B cell (primary cell): ENCODE measurements around the gene TSPAN5.

Experiments
- EZH2 ChIP-seq: IDR thresholded peaks from 2 replicates; pipeline ENCODE4 v1.6.1; 2012; ENCODE audit warnings: borderline replicate concordance, low read depth, mild to moderate bottlenecking, moderate library complexity, low read length; ENCODE audit not compliant: insufficient read depth, poor library complexity, severe bottlenecking
- TF ChIP-seq, protein P1 (sequence below): fragments of 200-600 bp; IDR thresholded peaks from one replicate; pipeline ENCODE4 v1.8.0; 2022; ENCODE audit warnings: antibody characterized with exemption, mild to moderate bottlenecking

- TF ChIP-seq EZH2 = no peak
- TF ChIP-seq, protein P1, sequence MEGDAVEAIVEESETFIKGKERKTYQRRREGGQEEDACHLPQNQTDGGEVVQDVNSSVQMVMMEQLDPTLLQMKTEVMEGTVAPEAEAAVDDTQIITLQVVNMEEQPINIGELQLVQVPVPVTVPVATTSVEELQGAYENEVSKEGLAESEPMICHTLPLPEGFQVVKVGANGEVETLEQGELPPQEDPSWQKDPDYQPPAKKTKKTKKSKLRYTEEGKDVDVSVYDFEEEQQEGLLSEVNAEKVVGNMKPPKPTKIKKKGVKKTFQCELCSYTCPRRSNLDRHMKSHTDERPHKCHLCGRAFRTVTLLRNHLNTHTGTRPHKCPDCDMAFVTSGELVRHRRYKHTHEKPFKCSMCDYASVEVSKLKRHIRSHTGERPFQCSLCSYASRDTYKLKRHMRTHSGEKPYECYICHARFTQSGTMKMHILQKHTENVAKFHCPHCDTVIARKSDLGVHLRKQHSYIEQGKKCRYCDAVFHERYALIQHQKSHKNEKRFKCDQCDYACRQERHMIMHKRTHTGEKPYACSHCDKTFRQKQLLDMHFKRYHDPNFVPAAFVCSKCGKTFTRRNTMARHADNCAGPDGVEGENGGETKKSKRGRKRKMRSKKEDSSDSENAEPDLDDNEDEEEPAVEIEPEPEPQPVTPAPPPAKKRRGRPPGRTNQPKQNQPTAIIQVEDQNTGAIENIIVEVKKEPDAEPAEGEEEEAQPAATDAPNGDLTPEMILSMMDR = no peak
Measured at GRCh38 chr4:98567611-98568010, 90.8 kb downstream of the TSPAN5 start.
